Measurements from ENCODE around the gene PNLIPRP2.

DNA sequence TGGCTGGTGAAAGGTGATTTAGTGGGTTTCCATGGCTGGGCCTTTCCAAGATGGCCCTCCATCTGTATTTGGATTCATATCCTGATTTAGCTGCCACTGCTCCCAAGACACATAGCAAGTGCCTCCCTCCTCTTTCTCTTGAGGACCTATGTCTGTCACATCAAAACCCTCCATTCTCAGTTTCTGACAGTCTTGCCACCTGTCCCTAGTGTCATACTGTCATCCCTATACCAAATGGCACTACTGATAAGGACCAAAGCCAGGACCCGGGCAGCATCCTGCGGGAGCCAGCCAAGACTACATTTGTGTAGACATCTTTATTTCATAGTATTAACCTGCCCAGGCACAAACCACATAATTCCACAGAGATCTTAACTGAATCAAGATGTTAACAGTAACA lies 34.8 kb downstream of the PNLIPRP2 start:
- TF ChIP-seq, protein P1, sequence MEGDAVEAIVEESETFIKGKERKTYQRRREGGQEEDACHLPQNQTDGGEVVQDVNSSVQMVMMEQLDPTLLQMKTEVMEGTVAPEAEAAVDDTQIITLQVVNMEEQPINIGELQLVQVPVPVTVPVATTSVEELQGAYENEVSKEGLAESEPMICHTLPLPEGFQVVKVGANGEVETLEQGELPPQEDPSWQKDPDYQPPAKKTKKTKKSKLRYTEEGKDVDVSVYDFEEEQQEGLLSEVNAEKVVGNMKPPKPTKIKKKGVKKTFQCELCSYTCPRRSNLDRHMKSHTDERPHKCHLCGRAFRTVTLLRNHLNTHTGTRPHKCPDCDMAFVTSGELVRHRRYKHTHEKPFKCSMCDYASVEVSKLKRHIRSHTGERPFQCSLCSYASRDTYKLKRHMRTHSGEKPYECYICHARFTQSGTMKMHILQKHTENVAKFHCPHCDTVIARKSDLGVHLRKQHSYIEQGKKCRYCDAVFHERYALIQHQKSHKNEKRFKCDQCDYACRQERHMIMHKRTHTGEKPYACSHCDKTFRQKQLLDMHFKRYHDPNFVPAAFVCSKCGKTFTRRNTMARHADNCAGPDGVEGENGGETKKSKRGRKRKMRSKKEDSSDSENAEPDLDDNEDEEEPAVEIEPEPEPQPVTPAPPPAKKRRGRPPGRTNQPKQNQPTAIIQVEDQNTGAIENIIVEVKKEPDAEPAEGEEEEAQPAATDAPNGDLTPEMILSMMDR (IDR thresholded peaks at IDR 0.05): no peak
- TF ChIP-seq EZH2 (IDR thresholded peaks at IDR 0.05): no peak
